ENCODE results near the gene CORO2B. TPM values are rescaled to one million over a fixed set of nuclear protein-coding genes. Genes with fewer than 3 reads are reported as not detected.

The CORO2B gene
- polyA plus RNA-seq, 3 donors: 0.03 TPM; not detected in 2

DNA sequence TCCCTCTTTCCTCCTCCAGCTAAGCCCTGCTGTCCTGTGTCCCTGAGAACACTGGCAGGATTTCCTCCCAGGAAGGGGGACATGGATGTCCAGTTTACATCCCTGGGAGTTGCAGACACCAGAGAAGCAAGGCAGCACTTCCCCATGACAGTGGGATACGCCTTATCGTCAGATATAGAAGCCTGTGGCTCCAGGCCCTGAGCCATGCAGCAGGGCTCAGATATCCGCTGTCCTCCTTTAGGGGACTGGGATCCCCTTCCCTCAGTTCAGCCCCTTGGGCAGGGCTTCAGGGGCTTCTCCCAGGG, 16.4 kb downstream of the CORO2B start:
- no peak for DNase-seq
- Histone ChIP-seq H2AFZ (ENCODE audit: insufficient read depth, low read depth, low read length, poor library complexity, severe bottlenecking) (no peak overlapping the region), H3K27ac (ENCODE audit: low read depth in 1 of 2, low read length in 2 of 2) (no peak overlapping the region), H3K36me3 (replicated peaks in 1 of 2; ENCODE audit: control insufficient read depth in 1 of 2, insufficient read depth in 2 of 2, low read length in 2 of 2) (no peaks in the 10 kb centered on the region), H3K79me2 (ENCODE audit: insufficient read depth, low read length) (no peaks in the 10 kb centered on the region), H3K9ac (ENCODE audit: insufficient read depth, low read length, poor library complexity, severe bottlenecking) (no peak overlapping the region), H3K27me3 (ENCODE audit: control insufficient read depth in 2 of 2, insufficient read depth in 2 of 2, low read length in 2 of 2) (no peaks in the 10 kb centered on the region), H3K4me1 (ENCODE audit: control insufficient read depth in 1 of 2, insufficient read depth in 2 of 2, low read length in 2 of 2) (peaks cover 0 to 3% of the 10 kb centered on the region in 2 donors), H4K20me1 (ENCODE audit: insufficient read depth, low read length) (no peaks in the 10 kb centered on the region), H3K9me3 (replicated peaks in 1 of 2; ENCODE audit: control insufficient read depth in 1 of 2, insufficient read depth in 1 of 2, low read length in 2 of 2) (no peaks in the 10 kb centered on the region), H3K4me3 (replicated peaks in 1 of 3; ENCODE audit: low read depth in 2 of 3, low read length in 3 of 3) (no peak overlapping the region), H3K4me2 (replicated peaks; ENCODE audit: extremely low read depth, low read length, poor library complexity, severe bottlenecking) (no peak overlapping the region)
- intact Hi-C loops (cut with micrococcal nuclease): no loop called here
- TF ChIP-seq, protein P1, sequence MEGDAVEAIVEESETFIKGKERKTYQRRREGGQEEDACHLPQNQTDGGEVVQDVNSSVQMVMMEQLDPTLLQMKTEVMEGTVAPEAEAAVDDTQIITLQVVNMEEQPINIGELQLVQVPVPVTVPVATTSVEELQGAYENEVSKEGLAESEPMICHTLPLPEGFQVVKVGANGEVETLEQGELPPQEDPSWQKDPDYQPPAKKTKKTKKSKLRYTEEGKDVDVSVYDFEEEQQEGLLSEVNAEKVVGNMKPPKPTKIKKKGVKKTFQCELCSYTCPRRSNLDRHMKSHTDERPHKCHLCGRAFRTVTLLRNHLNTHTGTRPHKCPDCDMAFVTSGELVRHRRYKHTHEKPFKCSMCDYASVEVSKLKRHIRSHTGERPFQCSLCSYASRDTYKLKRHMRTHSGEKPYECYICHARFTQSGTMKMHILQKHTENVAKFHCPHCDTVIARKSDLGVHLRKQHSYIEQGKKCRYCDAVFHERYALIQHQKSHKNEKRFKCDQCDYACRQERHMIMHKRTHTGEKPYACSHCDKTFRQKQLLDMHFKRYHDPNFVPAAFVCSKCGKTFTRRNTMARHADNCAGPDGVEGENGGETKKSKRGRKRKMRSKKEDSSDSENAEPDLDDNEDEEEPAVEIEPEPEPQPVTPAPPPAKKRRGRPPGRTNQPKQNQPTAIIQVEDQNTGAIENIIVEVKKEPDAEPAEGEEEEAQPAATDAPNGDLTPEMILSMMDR (IDR thresholded peaks at IDR 0.05): no peak
- 93% methylated on average over 3 of the region's 3 CpGs for WGBS (ENCODE audit: insufficient coverage)
- Mint-ChIP-seq H3K9me3 (no peaks in the 10 kb centered on the region), H3K27me3 (ENCODE audit: low read depth in 3 of 3) (peaks cover 2 to 17% (median 3%) of the 10 kb centered on the region in 3 donors), H3K4me1 (peaks cover 9% of the 10 kb centered on the region), H3K27ac (no peak overlapping the region), H3K4me3 (no peak overlapping the region), H3K36me3 (no peaks in the 10 kb centered on the region)

- H3K4me1 ChIP-seq (ENCODE audit: control insufficient read depth in 1 of 2, insufficient read depth in 2 of 2, low read length in 2 of 2): peaks cover 0 to 3% of the 10 kb centered on the region in 2 donors
- H3K4me2 ChIP-seq (replicated peaks; ENCODE audit: extremely low read depth, low read length, poor library complexity, severe bottlenecking): no peak overlapping the region
- Mint-ChIP-seq H3K36me3 (no peaks in the 10 kb centered on the region), H3K27me3 (ENCODE audit: low read depth in 3 of 3) (peaks cover 2 to 16% (median 3%) of the 10 kb centered on the region in 3 donors), H3K4me3 (no peak overlapping the region), H3K9me3 (no peaks in the 10 kb centered on the region), H3K4me1 (peaks cover 9% of the 10 kb centered on the region), H3K27ac (no peak overlapping the region)
- H3K27me3 ChIP-seq (ENCODE audit: control insufficient read depth in 2 of 2, insufficient read depth in 2 of 2, low read length in 2 of 2): no peaks in the 10 kb centered on the region
- H3K36me3 ChIP-seq (replicated peaks in 1 of 2; ENCODE audit: control insufficient read depth in 1 of 2, insufficient read depth in 2 of 2, low read length in 2 of 2): no peaks in the 10 kb centered on the region
- intact Hi-C loops (cut with micrococcal nuclease): no loop called here
- H3K9me3 ChIP-seq (replicated peaks in 1 of 2; ENCODE audit: control insufficient read depth in 1 of 2, insufficient read depth in 1 of 2, low read length in 2 of 2): no peaks in the 10 kb centered on the region
- no peak overlapping the region for H3K9ac ChIP-seq (ENCODE audit: insufficient read depth, low read length, poor library complexity, severe bottlenecking)
- H3K79me2 ChIP-seq (ENCODE audit: insufficient read depth, low read length): no peaks in the 10 kb centered on the region
- 97% methylated on average over 11 of the region's 17 CpGs for WGBS (ENCODE audit: insufficient coverage)
- DNase-seq: no peak
- H4K20me1 ChIP-seq (ENCODE audit: insufficient read depth, low read length): no peaks in the 10 kb centered on the region
- H2AFZ ChIP-seq (ENCODE audit: insufficient read depth, low read depth, low read length, poor library complexity, severe bottlenecking): no peak overlapping the region
- no peak overlapping the region for H3K27ac ChIP-seq (ENCODE audit: low read depth in 1 of 2, low read length in 2 of 2)
- TF ChIP-seq, protein P1 (IDR thresholded peaks at IDR 0.05): no peak
- H3K4me3 ChIP-seq (replicated peaks in 1 of 3; ENCODE audit: low read depth in 2 of 3, low read length in 3 of 3): no peak overlapping the region
These were observed 17.0 kb downstream of the CORO2B start for GRCh38 chr15:68595761-68596160.

All from CD14-positive monocyte (primary cell).